Neural progenitor cell (in vitro differentiated cells): Measurements from ENCODE around the gene GNG7.

ENCODE experiments used
- EZH2 ChIP-seq: fragments of 200-600 bp; sonication (generic); IDR thresholded peaks from 2 replicates; pipeline ENCODE4 v1.6.1; 2017; ENCODE audit warnings: antibody characterized with exemption, mild to moderate bottlenecking, moderate library complexity
- TF ChIP-seq, protein P1 (sequence below): fragments of 200-600 bp; sonication (generic); IDR thresholded peaks from 2 replicates; pipeline ENCODE4 v1.5.1; 2017; ENCODE audit warnings: antibody characterized with exemption, mild to moderate bottlenecking

GRCh38 chr19:2714531-2715269 lies 12.2 kb upstream of the GNG7 start:
- TF ChIP-seq, protein P1, sequence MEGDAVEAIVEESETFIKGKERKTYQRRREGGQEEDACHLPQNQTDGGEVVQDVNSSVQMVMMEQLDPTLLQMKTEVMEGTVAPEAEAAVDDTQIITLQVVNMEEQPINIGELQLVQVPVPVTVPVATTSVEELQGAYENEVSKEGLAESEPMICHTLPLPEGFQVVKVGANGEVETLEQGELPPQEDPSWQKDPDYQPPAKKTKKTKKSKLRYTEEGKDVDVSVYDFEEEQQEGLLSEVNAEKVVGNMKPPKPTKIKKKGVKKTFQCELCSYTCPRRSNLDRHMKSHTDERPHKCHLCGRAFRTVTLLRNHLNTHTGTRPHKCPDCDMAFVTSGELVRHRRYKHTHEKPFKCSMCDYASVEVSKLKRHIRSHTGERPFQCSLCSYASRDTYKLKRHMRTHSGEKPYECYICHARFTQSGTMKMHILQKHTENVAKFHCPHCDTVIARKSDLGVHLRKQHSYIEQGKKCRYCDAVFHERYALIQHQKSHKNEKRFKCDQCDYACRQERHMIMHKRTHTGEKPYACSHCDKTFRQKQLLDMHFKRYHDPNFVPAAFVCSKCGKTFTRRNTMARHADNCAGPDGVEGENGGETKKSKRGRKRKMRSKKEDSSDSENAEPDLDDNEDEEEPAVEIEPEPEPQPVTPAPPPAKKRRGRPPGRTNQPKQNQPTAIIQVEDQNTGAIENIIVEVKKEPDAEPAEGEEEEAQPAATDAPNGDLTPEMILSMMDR, result no peak
- TF ChIP-seq EZH2, result no peak
